HG03457 (cell line): Measurements from ENCODE around the gene ASCC1.
"Not testable (repeated sequence)": the region's sequence is repeated elsewhere in the genome, so short reads cannot be mapped to it uniquely, and the experiment has no call there.

Experiments
- ATAC-seq: cut with Tn5 transposase; IDR thresholded peaks from one replicate; pipeline ENCODE4 v1.9.1; 2021; ENCODE audit warnings: moderate number of reproducible peaks; ENCODE audit not compliant: unreplicated experiment

ASCC1 gene

GRCh38 chr10:72173619-72174296 lies 42.3 kb downstream of the ASCC1 start:
- no peak for ATAC-seq

GRCh38 chr10:72173262-72173618 lies 42.8 kb downstream of the ASCC1 start:
- no peak for ATAC-seq

- ATAC-seq, result no peak
Measured at GRCh38 chr10:72171175-72171630, 44.9 kb downstream of the ASCC1 start.

- ATAC-seq, result no peak
Measured at GRCh38 chr10:72170733-72171132, 45.3 kb downstream of the ASCC1 start.

GRCh38 chr10:72170263-72170662 lies 45.8 kb downstream of the ASCC1 start:
- no peak for ATAC-seq

DNA sequence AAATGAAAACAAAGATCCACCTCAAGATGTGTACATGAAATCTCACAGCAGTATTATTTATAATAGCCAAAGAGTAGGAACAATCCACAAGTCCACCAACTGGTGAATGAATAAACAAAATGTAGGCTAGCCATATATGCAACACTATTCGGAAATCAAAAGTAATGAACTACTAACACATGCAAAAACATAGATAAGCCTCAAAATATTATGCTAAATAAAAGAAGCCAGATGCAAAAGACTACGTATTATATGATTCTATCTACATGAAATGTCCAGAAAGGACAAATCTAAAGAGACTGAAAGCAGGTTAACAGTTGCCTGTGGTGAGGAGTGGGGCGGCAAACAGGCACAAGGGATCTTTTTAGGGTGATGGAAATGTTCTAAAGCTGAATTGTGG lies 49.0 kb downstream of the ASCC1 start:
- ATAC-seq, result no peak

DNA sequence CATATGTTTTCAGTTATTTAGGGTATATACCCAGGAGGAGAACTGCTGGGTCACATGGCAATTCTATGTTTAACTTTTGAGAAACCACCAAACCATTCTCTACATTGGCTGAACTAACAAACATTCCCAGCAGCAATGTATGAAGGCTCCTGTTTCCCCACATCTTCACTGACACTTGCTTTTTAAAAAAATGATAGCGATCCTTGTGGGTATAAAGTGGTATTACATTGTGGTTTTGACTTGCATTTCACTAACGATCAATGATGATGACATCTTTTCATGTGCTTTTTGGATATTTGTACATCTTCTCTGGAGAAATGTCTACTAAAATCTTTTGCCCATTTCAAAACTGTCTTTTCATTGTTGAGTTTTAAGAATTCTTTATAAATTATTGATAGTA lies 51.5 kb downstream of the ASCC1 start:
- no peak for ATAC-seq

- no peak for ATAC-seq
Measured at GRCh38 chr10:72162978-72163377, 53.1 kb downstream of the ASCC1 start.

GRCh38 chr10:72158176-72158575 lies 57.9 kb downstream of the ASCC1 start:
- no peak for ATAC-seq

- ATAC-seq, result no peak
Measured at GRCh38 chr10:72156223-72156622, 59.9 kb downstream of the ASCC1 start.

GRCh38 chr10:72152286-72152685 lies 63.8 kb downstream of the ASCC1 start:
- ATAC-seq, result no peak

- not testable (repeated sequence) for ATAC-seq
Measured at GRCh38 chr10:72150746-72151478, 65.2 kb downstream of the ASCC1 start.

DNA sequence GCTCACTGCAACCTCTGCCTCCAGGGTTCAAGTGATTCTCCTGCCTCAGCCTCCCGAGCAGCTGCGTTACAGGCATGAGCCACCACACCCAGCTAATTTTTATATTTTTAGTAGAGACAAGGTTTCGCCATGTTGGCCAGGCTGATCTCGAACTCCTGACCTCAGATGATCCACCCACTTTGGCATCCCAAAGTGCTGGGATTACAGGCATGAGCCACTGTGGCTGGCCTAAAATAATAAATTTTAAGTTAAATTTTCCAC lies 68.8 kb downstream of the ASCC1 start:
- ATAC-seq, result not testable (repeated sequence)

GRCh38 chr10:72146559-72147323 lies 69.3 kb downstream of the ASCC1 start:
- no peak for ATAC-seq

DNA sequence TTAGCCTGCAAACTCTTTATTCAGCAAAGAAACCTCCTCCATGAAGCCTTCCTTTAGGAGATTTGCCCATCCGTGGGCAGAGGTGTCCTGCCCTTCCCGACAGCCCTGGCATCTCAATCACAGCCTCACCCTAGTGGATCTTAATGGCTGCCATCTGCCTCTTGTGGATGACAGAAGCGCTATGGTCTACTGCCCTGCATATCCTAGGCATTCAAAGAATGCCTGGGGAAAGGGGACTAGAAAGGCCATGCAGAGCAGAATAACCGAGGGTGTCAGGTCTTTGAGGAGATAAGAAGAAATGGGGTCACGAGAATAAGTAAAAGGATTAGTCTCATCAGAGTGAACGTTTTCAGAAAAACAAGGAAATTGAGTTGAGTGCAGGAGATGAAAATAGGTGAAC lies 70.0 kb downstream of the ASCC1 start:
- no peak for ATAC-seq

GRCh38 chr10:72145657-72146056 lies 70.4 kb downstream of the ASCC1 start:
- no peak for ATAC-seq

GRCh38 chr10:72140850-72141249 lies 75.2 kb downstream of the ASCC1 start:
- ATAC-seq, result no peak

- ATAC-seq, result no peak
Measured at GRCh38 chr10:72140174-72140573, 75.9 kb downstream of the ASCC1 start.

DNA sequence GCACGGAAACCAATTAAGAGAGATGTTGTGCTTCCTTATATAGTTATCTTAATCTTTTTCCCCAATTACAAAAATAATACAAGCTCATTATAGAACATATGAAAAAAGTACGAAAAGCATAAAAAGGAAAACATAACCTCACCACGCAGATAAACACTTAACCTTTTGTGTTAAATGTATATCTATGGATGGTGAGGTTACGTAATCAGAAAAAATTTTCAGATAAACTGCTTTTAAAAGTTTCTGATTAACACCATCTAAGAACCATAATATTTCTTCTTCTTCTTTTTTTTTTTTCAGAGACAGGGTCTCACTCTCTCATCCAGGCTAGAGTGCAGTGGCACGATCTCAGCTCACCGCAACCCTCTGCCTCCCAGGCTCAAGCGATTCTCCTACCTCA lies 78.5 kb downstream of the ASCC1 start:
- no peak for ATAC-seq

DNA sequence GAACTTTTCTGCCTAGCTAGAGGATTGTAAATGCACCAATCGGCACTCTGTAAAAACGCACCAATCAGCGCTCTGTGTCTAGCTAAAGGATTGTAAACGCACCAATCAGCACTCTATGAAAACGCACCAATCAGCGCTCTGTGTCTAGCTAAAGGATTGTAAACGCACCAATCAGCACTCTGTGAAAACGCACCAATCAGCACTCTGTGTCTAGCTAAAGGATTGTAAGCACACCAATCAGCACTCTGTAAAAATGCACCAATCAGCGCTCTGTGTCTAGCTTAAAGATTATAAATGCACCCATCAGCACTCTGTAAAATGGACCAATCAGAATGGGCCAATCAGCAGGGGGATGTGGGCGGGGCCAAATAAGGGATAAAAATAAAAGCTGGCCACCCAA lies 79.9 kb downstream of the ASCC1 start:
- ATAC-seq, result not testable (repeated sequence)

DNA sequence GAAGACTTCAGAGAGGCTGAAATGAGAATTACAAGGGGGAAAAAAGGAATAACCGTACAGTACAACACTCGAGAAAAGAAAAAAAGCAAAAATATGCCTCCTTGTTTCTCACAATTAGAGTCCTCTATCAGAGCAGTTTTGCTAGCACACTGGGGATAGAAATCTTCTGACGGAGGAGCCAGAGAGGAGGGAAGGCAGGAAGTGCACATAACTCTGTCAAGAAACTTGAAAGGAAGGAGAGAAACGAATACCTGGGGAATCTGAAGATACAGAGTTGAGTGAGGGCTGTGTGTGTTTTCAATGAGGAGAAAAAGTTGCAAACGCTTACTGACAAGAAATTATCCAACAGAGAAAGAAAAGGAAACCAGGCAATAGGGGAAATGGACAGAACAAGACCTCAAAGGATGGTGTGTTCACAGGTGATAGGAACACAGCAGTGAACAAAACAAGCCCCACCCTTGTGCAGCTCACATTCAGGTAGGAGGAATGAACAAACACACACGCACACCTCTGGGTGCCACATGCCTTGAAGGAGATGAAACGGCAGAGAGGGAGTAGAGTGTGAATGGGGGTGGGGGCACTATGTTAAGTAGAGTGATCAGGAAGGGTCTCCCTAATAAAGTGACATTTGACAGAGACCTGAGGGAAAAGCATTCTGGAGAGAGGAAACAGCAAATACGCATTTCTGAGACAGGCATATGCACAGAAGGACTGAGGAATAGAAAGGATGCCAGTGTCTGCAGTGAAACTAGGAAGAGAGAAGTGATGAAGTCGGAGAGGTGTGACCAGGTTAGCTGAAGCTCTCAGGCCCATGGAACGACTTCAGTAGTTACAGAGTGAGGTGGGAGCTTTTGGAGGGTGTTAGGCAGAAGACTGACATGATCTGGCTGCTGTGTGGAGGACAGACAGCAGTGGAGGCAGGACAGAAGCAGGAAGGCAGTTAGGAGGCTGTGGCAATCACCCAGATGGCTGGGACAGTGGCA lies 81.0 kb downstream of the ASCC1 start:
- no peak for ATAC-seq
